H1 (cell line): ENCODE data around the gene KDSR. TPM values are rescaled to one million over a fixed set of nuclear protein-coding genes. Genes with fewer than 3 reads are reported as not detected.

Experiments
- CTCF ChIA-PET: fragments of 300-600 bp; sonication (Branson Sonifier 250); formaldehyde crosslinking; loops from one replicate; lab custom pipeline; 2021; ENCODE audit not compliant: partially characterized antibody; lab: Charles Lee
- POLR2A ChIA-PET: fragments of 300-600 bp; sonication (Branson Sonifier 250); formaldehyde crosslinking; loops from one replicate; lab custom pipeline; 2021; ENCODE audit warnings: inconsistent platforms; ENCODE audit not compliant: partially characterized antibody; lab: Charles Lee
- DNase-seq, 2 experiments: peaks; one replicate each; pipeline versions ENCODE4 v3.0.0 to v3.0.0-alpha.2; 2010 to 2022; ENCODE audit warnings: low spot score in 2 of 2, low read depth in 1 of 2, mixed read lengths in 1 of 2
- FAIRE-seq: peaks from 2 replicates; lab custom pipeline; 2011; peaks lifted over from hg19 to GRCh38; lab: Jason Lieb, UNC
- H2AFZ ChIP-seq: 2 replicates; pipeline ENCODE4 v1.8.1; 2012; ENCODE audit warnings: low read length, inconsistent platforms
- H2AK5ac ChIP-seq: 2 replicates; pipeline ENCODE4 v1.6.1; 2013; ENCODE audit warnings: low read depth, low read length
- H2BK120ac ChIP-seq: replicated peaks from 2 replicates; pipeline ENCODE3; 2013; ENCODE audit warnings: low read depth, low read length, inconsistent platforms
- H2BK12ac ChIP-seq: 2 replicates; pipeline ENCODE4 v1.6.1; 2013; ENCODE audit warnings: low read depth, low read length
- H2BK15ac ChIP-seq: 2 replicates; pipeline ENCODE4 v1.6.1; 2013; ENCODE audit warnings: low read length
- H2BK20ac ChIP-seq: 2 replicates; pipeline ENCODE4 v1.6.1; 2013; ENCODE audit warnings: low read length
- H2BK5ac ChIP-seq: 2 replicates; pipeline ENCODE4 v1.6.1; 2013; ENCODE audit warnings: low read depth, low read length
- H3K14ac ChIP-seq: 2 replicates; pipeline ENCODE4 v1.6.1; 2013; ENCODE audit warnings: inconsistent platforms; ENCODE audit not compliant: insufficient read length
- H3K18ac ChIP-seq: 2 replicates; pipeline ENCODE4 v1.6.1; 2013; ENCODE audit warnings: low read length; ENCODE audit errors: extremely low read depth
- H3K23ac ChIP-seq: 2 replicates; pipeline ENCODE4 v1.6.1; 2013; ENCODE audit warnings: inconsistent platforms; ENCODE audit not compliant: insufficient read length
- H3K23me2 ChIP-seq: 2 replicates; pipeline ENCODE4 v1.6.1; 2013; ENCODE audit warnings: low read depth, low read length
- H3K27ac ChIP-seq: 2 replicates; pipeline ENCODE4 v1.6.1; 2011; ENCODE audit warnings: low read depth, low read length, inconsistent platforms
- H3K27me3 ChIP-seq, 4 experiments: replicated peaks in 1 of 4; 1 replicate in 1 of 4; 2 replicates in 3 of 4; pipeline versions ENCODE4 v1.6.1 to v1.8.1; 2011 to 2013; ENCODE audit warnings: low read length in 3 of 4, mild to moderate bottlenecking in 3 of 4, inconsistent platforms in 2 of 4, mixed read lengths in 2 of 4, moderate library complexity in 1 of 4; ENCODE audit not compliant: control insufficient read depth in 3 of 4, insufficient read depth in 3 of 4; ENCODE audit errors: extremely low read depth in 1 of 4
- H3K36me3 ChIP-seq, 4 experiments: 2 replicates each; pipeline versions ENCODE4 v1.6.1 to v1.8.1; 2011 to 2013; ENCODE audit warnings: mild to moderate bottlenecking in 4 of 4, low read length in 3 of 4, moderate library complexity in 2 of 4, control low read depth in 1 of 4, inconsistent platforms in 1 of 4; ENCODE audit not compliant: insufficient read depth in 4 of 4, control insufficient read depth in 2 of 4
- H3K4ac ChIP-seq: replicated peaks from 2 replicates; pipeline ENCODE3; 2013; ENCODE audit warnings: low read length, low read depth, mixed read lengths, inconsistent platforms; ENCODE audit not compliant: insufficient read length
- H3K4me1 ChIP-seq, 4 experiments: replicated peaks in 1 of 4; 1 replicate in 1 of 4; 2 replicates in 3 of 4; pipeline versions ENCODE4 v1.6.1 to v1.8.1; 2011 to 2013; ENCODE audit warnings: low read length in 3 of 4, inconsistent platforms in 2 of 4, mixed read lengths in 1 of 4; ENCODE audit not compliant: insufficient read depth in 4 of 4, control insufficient read depth in 3 of 4
- H3K4me2 ChIP-seq, 2 experiments: 2 replicates each; pipeline versions ENCODE4 v1.6.1 to v1.8.1; 2011 to 2013; ENCODE audit warnings: low read depth in 2 of 2, low read length in 2 of 2, control low read depth in 1 of 2, inconsistent platforms in 1 of 2, mild to moderate bottlenecking in 1 of 2; ENCODE audit not compliant: insufficient read depth in 1 of 2
- H3K4me3 ChIP-seq, 4 experiments: fragments of 200-600, 300-600 bp in 1 of 4; sonication (generic), shearing (Covaris generic), sonication (Bioruptor Twin) in 1 of 4; 2 replicates each; pipeline versions ENCODE4 v1.5.1 to v1.8.1; 2011 to 2016; ENCODE audit warnings: low read length in 4 of 4, low read depth in 3 of 4, control low read depth in 2 of 4, inconsistent platforms in 2 of 4, mild to moderate bottlenecking in 2 of 4, mixed read lengths in 1 of 4, moderate library complexity in 1 of 4; ENCODE audit not compliant: insufficient read depth in 2 of 4; ENCODE audit errors: extremely low read depth in 1 of 4
- H3K56ac ChIP-seq: replicated peaks from 2 replicates; pipeline ENCODE3; 2013; ENCODE audit warnings: low read depth, mild to moderate bottlenecking, mixed read lengths, low read length, inconsistent platforms; ENCODE audit not compliant: insufficient read length
- H3K79me1 ChIP-seq: 2 replicates; pipeline ENCODE4 v1.6.1; 2013; ENCODE audit warnings: low read depth, low read length, control low read depth
- H3K79me2 ChIP-seq, 2 experiments: 2 replicates each; pipeline versions ENCODE4 v1.6.1 to v1.8.1; 2012 to 2013; ENCODE audit warnings: low read length in 2 of 2, mild to moderate bottlenecking in 2 of 2, inconsistent platforms in 1 of 2; ENCODE audit not compliant: insufficient read depth in 2 of 2, control insufficient read depth in 1 of 2
- H3K9ac ChIP-seq, 4 experiments: replicated peaks in 1 of 4; 1 replicate in 1 of 4; 2 replicates in 3 of 4; pipeline versions ENCODE4 v1.6.1 to v1.8.1; 2011 to 2013; ENCODE audit warnings: low read depth in 3 of 4, low read length in 3 of 4, control low read depth in 2 of 4, mild to moderate bottlenecking in 2 of 4, moderate library complexity in 2 of 4, inconsistent platforms in 1 of 4; ENCODE audit errors: extremely low read depth in 1 of 4
- H3K9me3 ChIP-seq, 2 experiments: 2 replicates each; pipeline versions ENCODE4 v1.6.1 to v1.8.1; 2012 to 2013; ENCODE audit warnings: mild to moderate bottlenecking in 2 of 2, moderate library complexity in 2 of 2, control low read depth in 1 of 2, inconsistent platforms in 1 of 2, low read depth in 1 of 2, low read length in 1 of 2, mixed read lengths in 1 of 2; ENCODE audit not compliant: insufficient read depth in 2 of 2
- H4K20me1 ChIP-seq, 2 experiments: replicated peaks in 1 of 2; 2 replicates each; pipeline versions ENCODE3 to v1.8.1; 2011 to 2013; ENCODE audit warnings: inconsistent platforms in 2 of 2, low read length in 2 of 2, mild to moderate bottlenecking in 1 of 2; ENCODE audit not compliant: insufficient read depth in 2 of 2, control insufficient read depth in 1 of 2
- H4K5ac ChIP-seq: 2 replicates; pipeline ENCODE4 v1.6.1; 2013; ENCODE audit warnings: low read length, low read depth, mixed read lengths, inconsistent platforms; ENCODE audit not compliant: insufficient read length
- H4K8ac ChIP-seq: 2 replicates; pipeline ENCODE4 v1.8.0; 2013; ENCODE audit warnings: mild to moderate bottlenecking, moderate library complexity, low read length, inconsistent platforms; ENCODE audit not compliant: insufficient read depth; ENCODE audit errors: extremely low read depth
- H4K91ac ChIP-seq: replicated peaks from 2 replicates; pipeline ENCODE3; 2013; ENCODE audit warnings: low read length, mixed read lengths, inconsistent platforms; ENCODE audit not compliant: insufficient read length
- ATF3 ChIP-seq: IDR thresholded peaks from 2 replicates; pipeline ENCODE4 v1.6.1; 2011; ENCODE audit warnings: low read depth, mild to moderate bottlenecking, low read length; ENCODE audit not compliant: insufficient read depth
- WGBS, 2 experiments: shearing (Covaris generic) in 1 of 2; methylation state at CpG; one replicate each; pipeline versions ENCODE4 v1.1.6 to v1.1.7; 2013 to 2015; ENCODE audit warnings: low lambda C conversion rate in 2 of 2, mixed read lengths in 2 of 2, inconsistent platforms in 1 of 2, low coverage in 1 of 2, missing lambda C conversion rate in 1 of 2; ENCODE audit not compliant: insufficient replicate concordance in 2 of 2, insufficient coverage in 1 of 2, insufficient read length in 1 of 2; ENCODE audit errors: extremely low coverage in 1 of 2, missing lambda C conversion rate in 1 of 2; 5-methylcytosine and 5-hydroxymethylcytosine counted together
- polyA plus RNA-seq, 7 experiments: library from polyadenylated mRNA; depleted of rRNA in 3 of 7; stranded (reverse) in 5 of 7; unstranded in 2 of 7; fragments of >200 nt in 5 of 7; fragments of 200-250 nt in 2 of 7; gene quantifications; 1 replicate in 5 of 7; 2 replicates in 1 of 7; 4 replicates in 1 of 7; pipeline versions ENCODE4 v1.2.1 to v1.2.3, GENCODE V29; 2011 to 2013; ENCODE audit warnings: missing spikeins in 2 of 7, mixed read lengths in 2 of 7
- total RNA-seq: library from RNA; stranded (reverse); fragmentation: NEBNext Ultra II Directional; extraction: Animal tissue kit (Norgen Biotek cat#: 25700); gene quantifications from 2 replicates; pipeline ENCODE4 v1.2.1, GENCODE V29; 2021

KDSR gene
- total and polyA plus RNA-seq, 2 of the 8 experiments (the other 6 are each of a cell fraction or from before 2014, with no cell fraction given), result 12.4 to 50.5 TPM

GRCh38 chr18:63322206-63322605 is 44.8 kb downstream of the KDSR start:
- Histone ChIP-seq H3K4me1 (peaks cover 4 to 10% (median 8%) of the 10 kb centered on the region in 4 experiments; a peak in 4 of 7 replicates), H4K20me1 (peaks cover 0 to 3% of the 10 kb centered on the region in 2 experiments), H2BK12ac (no peak overlapping the region), H3K36me3 (no peaks in the 10 kb centered on the region), H3K18ac (no peak overlapping the region), H3K4me2 (no peak overlapping the region), H2BK20ac (no peak overlapping the region), H3K9me3 (no peaks in the 10 kb centered on the region), H2AFZ (no peak overlapping the region), H3K4ac (no peak overlapping the region), H2BK15ac (no peak overlapping the region), H4K91ac (no peak overlapping the region), H3K27ac (no peak overlapping the region), H3K27me3 (peaks cover 0 to 37% (median 21%) of the 10 kb centered on the region in 4 experiments; a peak in 6 of 7 replicates), H4K8ac (no peak overlapping the region), H3K79me2 (no peaks in the 10 kb centered on the region; a peak in 1 of 4 replicates), H2AK5ac (no peak overlapping the region), H3K9ac (no peak overlapping the region), H4K5ac (no peak overlapping the region), H3K4me3 (no peak overlapping the region), H3K23ac (no peak overlapping the region), H3K79me1 (no peaks in the 10 kb centered on the region), H2BK120ac (no peak overlapping the region), H3K14ac (no peak overlapping the region), H3K23me2 (peaks cover 9% of the 10 kb centered on the region; the same call in 1 of the 2 replicates), H3K56ac (no peak overlapping the region), H2BK5ac (no peak overlapping the region)
- POLR2A ChIA-PET, result interaction anchor here (0.6 kb wide), 1 partner anchor 297 kb away, joined by 3 read pairs; no protein-coding TSS in a partner anchor
- FAIRE-seq (no peak), DNase-seq (no peak)
- 84% methylated on average over 4 of the region's 4 CpGs; no CpG with 5 or more reads in 1 of the 2 experiments for WGBS, 2 experiments
- CTCF ChIA-PET, result interaction anchor here (0.7 to 8.9 kb wide), 20 partner anchors 11 to 315 kb away, joined by 3 to 96 read pairs (median 6); no protein-coding TSS in a partner anchor
- TF ChIP-seq ATF3, result no peak
